NCI-H1105 treated with DMSO at 0.1 percent for 48 hours (cell line): Measurements from ENCODE around the gene EEF1E1.

Experiments
- DNase-seq: peaks from one replicate; lab custom pipeline; 2025; lab: John Stamatoyannopoulos, UW

Gene EEF1E1

DNA sequence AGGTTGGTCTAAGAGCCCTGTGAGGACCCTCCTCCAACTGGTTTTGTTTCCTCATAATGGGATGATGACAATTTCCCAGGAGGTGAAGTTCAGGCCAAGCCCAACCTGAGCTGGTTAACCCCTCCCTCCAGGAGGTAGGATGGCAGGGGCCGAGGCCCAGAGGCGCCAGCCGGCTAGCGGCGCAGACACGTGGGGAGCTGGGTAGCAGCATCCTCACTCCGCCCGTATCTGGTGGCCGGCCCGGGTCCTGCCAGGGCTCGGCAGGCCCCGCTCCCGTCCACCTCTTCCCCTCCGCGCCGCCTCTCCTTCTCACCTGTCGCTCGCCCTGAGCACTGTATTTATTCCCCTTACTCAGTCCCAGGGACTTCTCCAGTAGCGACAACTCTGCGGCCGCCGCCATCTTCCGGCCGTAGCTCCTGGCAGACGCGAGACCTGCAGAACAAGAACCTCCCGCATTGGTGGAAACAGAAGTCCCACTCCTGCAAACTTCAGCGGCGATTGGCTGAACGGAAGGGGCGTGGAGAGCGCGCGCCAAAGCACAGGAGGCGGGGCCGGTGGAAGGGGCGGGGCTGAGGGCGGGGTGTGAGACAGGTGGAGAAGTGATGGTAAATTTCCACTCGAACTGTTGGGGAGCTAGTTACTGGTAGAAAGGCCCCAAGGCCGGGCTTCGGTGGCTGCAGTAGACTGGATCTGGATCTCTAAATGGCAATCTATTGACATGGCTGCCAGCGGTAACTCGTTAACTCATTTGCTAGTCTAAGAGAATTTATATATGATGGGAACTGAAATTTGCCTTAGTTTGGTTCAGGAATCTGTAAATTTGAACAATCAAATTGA, at the start of gene EEF1E1:
Gene EEF1E1, minus strand, starts transcription at position 427 of the 837 bp plus-strand sequence. Its CDS starts 27 bp downstream, at position 400.
- DNase-seq, result peak; percentile 97

DNA sequence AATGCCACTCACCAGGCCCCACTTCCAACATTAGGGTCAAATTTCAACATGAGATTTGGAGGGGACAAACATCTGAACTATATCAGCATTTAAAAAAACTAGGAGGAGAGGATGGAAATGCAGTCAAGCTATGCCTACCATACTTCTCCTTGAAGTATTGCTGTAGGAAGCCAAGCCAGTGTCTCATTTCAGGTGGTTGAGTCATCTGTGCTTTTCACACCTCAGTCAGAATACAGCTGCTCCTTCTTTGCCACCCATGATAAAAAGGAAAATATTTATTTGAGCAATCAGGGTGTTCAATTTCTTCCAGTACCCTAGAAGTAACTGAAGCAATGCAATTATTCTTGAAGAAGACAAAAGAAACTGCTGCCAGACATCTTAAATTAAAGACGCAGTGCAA, 47.0 kb upstream of the EEF1E1 start:
- no peak for DNase-seq

DNA sequence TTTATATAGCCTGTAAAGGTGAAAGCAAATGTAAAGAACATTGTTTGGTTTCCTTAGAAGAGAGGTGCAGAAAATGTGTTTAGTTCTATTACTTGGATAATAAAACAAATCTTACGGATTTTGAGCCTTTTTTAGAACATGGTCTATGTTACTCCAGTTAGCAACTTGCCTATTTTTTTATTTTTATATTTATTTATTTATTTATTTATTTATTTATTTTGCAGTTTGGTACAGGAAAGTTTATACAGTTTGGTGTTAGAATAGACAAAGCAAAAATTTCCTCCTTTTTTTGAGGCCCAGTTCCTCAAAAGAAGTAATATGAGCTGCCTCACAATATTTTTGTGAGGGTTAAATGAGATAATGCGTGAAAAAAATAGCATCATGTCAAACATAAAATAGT, 41.6 kb upstream of the EEF1E1 start:
- no peak for DNase-seq

DNA sequence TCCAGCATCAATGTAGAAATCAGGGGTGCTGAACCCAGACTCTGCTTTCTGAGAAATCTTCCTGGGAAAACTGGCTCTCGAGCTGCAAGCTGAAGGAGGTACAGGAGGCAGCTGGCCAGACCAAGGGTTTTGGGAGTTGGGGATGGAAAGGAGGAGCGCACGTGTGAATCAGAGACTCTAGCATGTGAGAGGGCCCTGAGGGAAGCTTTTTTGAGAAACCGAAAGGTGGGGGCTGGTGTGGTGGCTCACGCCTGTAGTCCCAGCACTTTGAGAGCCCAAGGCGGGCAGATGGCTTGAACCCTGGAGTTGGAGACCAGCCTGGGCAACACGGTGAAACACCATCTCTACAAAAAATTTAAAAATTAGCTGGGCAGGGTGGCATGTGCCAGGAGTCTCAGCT, 37.1 kb upstream of the EEF1E1 start:
- no peak for DNase-seq

DNA sequence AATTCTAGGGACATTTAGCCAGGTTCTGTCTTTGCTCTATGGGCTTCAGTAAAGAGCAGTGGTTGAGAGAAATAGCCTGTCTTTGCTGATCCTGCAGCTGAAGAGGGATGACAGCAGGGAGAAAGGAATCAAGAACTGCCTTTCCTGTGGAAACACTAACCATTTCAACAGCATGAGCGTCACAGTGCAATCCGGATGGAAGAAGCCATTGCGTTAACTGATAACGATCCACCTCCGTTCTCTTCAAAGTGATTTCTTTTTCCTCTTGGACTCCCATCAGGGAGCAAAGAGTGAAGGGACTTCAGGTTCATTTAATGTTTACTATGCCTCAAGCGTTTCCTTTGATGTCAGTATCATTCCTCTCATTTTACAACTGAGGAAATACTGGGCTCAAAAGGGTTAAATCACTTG, 35.2 kb upstream of the EEF1E1 start:
- DNase-seq, result no peak

DNA sequence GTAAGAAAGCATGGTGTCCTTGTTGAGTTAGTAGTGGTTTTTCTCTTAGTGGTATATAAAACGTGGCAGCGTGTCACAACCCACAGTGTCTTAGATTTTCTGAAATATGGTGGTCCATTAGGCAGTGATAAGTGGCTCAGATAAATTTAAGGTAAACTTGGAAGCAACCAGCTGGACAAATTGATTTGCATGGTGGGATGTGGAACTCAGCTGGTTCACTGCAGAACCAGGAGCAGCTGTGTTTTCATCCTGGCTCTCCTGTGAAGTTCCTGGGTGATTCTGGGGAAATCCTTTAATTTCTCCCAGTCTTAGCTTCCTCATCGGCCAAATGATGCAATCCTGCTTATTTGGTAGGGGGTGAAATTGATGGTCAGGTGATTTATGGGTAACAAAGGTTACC, 32.9 kb upstream of the EEF1E1 start:
- DNase-seq, result no peak

DNA sequence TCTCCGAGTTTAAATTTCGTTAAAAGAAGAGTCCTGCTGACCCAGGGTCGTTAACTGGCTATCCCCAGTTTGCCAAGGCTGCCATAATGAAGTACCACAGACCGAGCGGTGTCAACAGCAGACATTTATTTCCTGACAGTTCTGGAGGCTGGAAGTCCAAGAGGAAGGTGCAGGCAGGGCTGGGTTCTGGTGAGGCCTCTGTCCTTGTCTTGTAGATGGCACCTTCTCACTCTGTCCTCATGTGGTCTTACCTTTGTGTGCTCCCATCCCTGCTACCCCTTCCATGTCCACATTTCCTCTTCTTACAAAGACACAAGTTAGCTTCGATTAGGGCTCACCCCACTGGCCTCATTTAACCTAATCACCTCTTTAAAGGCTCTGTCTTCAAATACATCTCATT, 29.8 kb upstream of the EEF1E1 start:
- DNase-seq, result no peak

DNA sequence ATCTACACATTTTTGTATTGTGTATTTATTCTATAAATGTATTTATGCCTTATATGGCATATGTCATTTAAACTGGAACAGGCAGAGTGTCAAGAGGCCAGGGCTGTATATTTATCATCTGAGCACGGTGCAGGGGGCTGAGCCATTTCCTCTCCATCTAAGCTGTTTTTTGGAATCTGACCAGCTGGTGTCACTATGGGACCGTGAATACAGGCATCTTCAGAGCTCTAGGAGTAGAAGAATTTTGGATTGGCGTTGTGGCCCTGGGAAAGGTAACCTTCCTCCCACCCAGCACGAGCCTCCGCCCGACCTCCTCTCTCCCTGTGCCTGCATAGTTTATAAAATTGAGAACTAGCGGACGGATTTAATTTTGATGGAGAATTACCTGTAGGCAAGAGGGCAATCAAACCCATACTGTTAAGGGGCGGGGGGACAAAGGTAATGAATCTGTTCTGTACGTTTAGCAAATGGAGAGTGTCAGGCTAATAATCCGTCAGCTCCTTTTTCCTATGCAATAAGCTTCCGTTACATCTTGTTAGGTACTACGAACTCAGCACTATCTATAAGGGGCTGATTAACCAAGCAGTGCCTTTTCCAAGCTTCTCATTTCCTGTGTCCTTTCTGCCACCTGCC, 29.0 kb upstream of the EEF1E1 start:
- peak; percentile 63 for DNase-seq

DNA sequence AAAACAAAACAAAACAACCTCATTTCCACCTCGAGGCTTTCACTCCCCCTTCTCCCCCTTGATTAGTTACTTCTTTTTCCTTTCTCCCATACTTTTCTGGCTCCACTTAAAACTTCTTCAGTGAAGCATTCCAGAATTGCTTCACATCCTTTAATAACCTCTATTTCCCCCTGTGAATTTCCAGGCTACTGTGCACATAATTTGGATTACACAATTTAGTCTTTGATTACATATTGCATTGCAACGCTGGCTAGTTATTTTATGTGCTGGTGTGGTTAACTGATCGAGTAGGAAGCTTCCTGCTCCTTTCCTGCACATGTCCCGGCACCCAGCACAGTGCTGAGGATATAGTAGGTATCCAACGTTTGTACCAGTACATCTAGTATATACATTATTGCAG, 28.1 kb upstream of the EEF1E1 start:
- no peak for DNase-seq

DNA sequence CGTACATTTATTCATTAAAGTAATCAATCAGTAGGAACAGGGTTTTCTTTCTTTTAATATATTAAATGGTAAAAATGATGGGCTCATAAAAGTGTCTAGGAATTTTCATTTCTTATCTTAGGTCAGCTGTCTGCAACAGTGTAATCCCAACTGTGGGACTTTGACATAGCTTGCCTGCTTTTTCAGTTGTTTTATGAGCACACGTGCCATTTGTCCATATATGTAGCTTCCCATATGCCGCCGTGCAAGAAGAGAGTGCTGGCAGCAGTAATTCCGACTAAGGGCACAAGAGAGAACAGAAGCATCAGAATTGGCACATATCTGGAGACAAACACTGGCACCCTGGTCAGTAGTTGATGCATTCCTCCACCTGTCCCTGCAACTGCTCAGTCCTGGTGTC, 20.9 kb upstream of the EEF1E1 start:
- DNase-seq, result no peak

DNA sequence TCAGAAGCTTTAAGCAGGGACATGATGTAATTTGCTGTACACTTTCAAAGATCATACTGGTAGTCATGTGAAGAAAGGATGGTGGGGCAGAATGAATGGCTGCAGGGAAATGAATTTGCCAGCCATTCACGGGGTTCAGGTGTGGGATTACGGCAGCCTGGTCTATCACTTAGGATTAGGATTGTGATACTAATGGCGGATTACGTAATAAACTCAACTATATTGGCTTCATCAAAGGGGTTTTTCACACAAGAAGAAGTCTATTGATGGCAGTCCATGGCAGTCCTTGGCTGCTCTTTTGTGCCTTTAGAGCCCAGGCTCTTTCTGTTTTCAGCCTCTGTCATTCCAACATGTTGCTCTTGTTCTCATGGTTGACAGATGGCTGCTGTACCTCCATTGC, 12.6 kb upstream of the EEF1E1 start:
- no peak for DNase-seq

DNA sequence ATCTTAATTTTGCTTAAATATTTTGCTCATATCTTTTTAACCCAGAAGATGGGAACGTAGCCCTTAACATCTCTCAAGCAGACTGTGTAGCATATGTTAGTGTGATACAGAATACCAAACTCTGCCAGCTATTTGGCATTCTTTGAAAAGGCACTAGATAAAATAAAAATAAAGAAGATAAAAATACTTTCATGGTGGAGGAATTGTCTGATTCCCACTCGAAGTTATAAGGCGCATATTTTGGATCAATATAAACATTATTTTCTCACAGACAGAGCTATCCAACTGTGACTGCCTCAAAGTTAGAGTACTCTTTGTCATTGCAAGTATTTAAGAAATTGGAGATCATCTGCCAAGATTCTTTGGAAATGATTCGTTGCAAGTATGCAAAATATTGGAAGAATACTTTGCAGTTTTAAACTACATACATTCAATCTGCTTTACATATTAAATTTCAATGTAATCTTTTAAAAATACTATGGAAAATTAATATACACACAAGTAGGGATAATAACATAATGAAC, 10.8 kb upstream of the EEF1E1 start:
- no peak for DNase-seq

DNA sequence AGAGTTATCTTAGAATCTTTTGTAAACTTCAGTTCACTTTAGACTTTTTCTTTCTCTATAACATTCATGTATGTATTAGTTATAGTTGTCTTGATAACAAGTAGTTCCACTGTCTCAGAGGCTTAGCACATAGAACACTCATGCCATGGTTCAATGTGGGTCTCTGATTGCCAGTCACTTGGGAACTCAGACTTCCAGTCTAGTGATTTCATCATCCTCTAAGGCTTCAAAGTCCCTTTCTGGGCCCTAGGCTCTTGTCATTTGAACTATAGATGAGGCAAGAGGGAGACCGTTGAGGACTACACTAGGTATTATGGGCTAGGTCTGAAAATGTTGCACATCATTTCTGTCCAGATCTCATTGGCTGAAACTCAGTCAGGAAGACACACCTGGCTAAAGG, 8.4 kb upstream of the EEF1E1 start:
- DNase-seq, result no peak

DNA sequence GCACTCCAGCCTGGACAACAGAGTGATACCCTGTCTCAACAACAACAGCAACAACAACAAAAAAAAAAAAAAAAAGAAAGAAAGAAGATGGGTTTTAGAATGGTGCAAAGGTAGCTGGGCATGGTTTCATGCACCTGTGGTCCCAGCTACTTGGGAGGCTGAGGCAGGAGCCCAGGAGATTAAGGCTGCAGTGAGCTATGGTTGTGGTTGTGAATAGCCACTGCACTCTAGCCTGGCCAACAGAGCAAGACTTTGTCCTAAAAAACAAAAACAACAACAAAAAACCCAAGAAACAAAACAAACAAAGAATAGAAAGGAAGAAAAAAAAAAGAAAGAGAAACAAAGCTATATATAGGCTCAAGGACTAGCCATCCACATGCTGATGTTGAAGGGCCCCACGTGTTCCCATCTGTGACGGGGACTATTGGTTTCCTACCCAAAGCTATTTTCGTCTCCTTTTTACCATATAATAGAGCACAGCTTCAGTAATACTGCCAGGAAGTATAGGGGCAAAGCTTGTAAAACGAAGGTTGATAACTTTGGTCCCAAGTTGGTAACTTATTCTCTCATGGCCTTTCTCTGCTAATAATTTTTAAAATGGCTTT, 7.9 kb upstream of the EEF1E1 start:
- DNase-seq, result no peak

DNA sequence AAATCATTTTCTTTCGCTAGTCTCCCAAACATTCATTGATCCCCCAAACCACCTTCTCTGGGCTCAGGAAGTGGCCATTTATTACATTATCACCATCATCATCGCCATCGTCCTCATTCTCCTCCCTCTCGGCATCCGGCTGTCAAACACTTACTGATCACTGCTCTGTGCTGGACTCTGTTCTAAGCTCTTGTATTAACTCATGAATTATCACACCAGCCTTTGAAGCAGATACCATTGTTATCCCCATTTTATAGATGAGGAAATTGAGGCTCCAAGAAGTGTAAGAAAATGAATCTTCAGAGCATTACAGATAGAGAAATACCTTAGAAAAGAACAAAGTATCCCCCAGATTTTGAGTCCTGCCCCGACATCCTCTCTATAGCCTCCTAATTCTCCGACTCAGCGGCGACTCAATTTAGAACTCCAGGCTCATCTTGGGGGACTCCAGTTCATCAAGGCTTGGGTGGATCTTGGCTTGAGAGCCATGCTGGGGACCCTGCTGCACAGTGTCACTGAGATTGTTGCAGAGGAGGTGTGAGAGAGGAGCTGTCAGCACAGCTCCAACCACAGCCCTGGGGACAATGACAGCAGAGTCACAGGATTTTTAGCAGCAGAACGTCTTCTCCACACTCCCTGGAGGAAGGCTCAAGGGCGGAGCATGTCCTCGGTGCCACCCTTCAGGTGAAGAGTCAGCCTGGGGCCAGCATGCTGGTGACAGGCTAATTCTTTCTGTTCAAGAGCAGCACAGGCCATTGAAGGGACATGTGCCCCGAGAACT, 6.6 kb upstream of the EEF1E1 start:
- no peak for DNase-seq

DNA sequence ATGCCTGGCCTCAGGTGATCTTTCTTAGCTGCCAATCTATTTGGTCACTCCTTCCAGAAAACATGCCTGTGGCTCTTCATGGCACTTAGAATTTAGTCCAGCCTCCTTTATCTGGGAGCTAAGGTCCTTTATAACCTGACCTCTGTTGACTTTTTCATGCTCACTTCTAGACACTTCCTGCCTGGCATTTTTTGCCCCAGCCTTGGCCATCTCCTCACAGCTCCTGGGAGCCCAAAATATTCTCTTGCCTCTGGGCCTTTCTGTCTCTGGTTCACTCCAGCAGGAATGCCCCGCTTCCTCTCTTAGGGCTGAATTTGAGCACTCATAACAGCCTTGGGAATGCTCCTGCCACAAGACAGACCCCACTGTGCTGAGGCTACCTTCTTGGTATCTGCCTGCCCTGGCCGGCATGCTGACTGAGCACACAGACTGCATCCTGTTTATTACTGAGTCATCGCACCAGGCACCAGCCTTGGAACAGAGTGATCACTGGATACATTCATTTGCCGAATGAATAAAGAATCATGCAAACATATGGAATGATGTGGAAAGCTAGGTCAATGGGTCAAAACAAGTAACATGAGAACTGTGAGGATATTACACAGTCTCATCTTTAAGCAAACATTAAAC, 5.8 kb upstream of the EEF1E1 start:
- DNase-seq, result no peak

DNA sequence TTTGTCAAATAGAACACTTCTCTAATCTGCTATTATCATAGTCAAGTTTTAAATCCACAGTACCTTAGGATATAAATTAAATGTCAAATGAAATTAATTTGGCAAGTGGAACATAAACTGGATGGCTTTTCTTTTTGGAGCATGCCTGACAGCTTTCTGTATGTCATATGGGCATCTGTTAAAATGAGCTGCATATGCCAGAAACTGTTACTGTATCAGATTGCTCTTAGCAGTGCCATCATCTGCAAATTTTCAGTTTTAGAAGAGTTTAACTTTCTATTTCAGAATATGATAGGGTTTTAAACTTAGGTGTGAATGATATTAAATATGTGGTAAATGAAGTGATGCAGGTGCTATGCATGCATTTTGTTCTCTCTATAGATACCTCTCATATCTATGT, 3.4 kb upstream of the EEF1E1 start:
- no peak for DNase-seq

DNA sequence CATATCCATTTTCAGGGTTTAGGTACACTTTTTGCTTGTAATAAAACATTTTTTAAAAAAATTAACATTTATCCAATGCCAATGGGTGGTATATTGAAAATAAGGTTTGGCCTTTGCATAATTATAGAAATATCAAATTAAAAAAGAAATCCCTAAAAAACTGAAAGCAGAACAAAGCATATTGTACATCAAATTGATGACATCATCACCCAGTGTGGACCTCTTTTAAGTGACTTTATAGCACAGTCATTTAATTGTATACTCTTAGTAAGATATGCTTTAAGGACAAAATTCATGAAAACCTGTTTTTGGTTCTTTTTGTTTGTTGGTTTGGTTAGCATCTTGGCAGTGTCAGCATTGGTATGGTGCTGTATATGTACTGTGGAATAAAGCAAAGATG, 1.4 kb upstream of the EEF1E1 start:
- no peak for DNase-seq

DNA sequence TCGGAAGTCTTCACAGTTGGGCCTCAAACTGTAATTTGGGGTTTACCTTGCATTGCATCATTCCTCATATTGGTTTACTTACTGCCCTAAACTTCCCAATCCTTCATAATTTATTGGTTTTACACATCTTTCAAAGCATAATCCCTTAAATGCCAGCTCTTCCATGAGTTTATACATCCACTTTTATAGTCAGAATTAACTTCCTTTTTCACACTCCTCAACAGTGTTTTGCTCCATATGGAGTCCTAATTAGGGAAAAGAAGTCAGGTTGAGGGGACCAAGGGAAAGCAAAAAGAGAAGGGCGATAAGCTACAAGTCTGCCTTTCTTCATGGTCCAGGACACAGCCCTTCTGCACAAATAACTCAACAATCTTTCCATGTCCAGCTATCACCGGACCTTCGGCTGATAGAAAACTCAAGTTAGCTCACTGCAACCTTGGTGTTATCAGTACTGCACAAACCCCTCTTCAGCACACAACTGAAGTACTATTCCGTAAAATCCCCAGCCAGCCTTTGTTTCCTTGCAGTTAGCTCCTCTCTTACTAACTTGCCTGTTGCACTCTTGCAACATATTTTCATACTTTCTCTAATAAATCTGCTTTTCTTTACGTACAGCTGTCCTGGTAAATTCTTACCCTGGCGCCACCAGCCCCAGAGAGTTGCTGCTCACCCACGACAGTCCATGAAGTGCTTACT, 2.0 kb downstream of the EEF1E1 start:
- no peak for DNase-seq

DNA sequence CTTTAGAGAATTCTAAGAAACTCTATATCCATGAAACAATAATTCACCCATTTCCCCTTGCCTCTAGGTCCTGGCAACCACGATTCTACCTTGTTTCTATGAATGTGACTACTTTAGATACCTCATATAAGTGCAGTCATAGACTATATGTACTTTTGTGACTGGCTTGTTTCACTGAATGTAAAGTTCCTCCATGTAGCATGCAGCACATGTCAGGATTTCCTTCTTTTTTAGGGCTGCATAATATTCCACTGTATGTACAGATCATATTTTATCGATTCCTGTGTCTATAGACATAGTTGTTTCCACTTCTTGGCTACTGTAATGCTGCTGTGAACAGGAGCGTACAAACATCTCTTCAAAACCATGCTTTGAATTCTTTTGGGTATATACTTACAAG, 11.7 kb downstream of the EEF1E1 start:
- DNase-seq, result no peak

DNA sequence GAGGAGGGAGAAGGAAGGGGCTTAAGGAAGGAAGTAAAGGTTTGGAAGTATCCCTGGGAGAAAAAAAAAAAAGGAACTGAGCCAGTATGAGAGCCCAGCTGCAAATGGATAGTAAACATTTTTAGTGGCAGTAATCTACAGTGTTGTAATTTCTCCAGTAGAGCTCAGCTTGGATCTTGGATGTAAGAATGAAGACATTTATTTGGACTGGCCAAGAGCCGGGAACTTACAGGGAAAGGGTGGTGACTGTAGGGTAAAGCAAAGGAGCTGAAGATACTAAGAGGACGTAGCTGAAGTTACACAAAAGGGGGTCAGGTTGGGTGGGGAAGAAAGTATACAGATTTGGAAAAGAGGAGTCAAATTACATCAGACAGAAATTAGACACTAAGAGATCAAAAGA, 13.5 kb downstream of the EEF1E1 start:
- no peak for DNase-seq
